Thyroid gland (tissue), 4 donors: ENCODE data around the gene KSR1. TPM values are rescaled to one million over a fixed set of nuclear protein-coding genes. Genes with fewer than 3 reads are reported as not detected.

Experiments
- DNase-seq, 2 donors: peaks; one replicate each; pipeline ENCODE4 v3.0.0-alpha.2; 2019
- H3K27ac ChIP-seq, 3 donors: fragments of 200-600 bp; sonication (generic); 1 replicate in 2 of 3; 2 replicates in 1 of 3; pipeline ENCODE4 v1.5.1; 2016 to 2019; ENCODE audit warnings: mild to moderate bottlenecking in 1 of 3, moderate library complexity in 1 of 3
- H3K27me3 ChIP-seq: fragments of 200-600 bp; sonication (generic); one replicate; pipeline ENCODE4 v1.5.1; 2019
- H3K36me3 ChIP-seq, 2 donors: fragments of 200-600 bp; sonication (generic); one replicate each; pipeline ENCODE4 v1.5.1; 2016 to 2019
- H3K4me1 ChIP-seq, 2 donors: fragments of 200-600 bp; sonication (generic); one replicate each; pipeline ENCODE4 v1.5.1; 2017 to 2019
- H3K4me3 ChIP-seq, 3 donors: fragments of 200-600 bp; sonication (generic); replicated peaks in 1 of 3; 1 replicate in 2 of 3; 2 replicates in 1 of 3; pipeline ENCODE4 v1.5.1; 2016; ENCODE audit warnings: mild to moderate bottlenecking in 1 of 3
- H3K9me3 ChIP-seq: fragments of 200-600 bp; sonication (generic); one replicate; pipeline ENCODE4 v1.5.1; 2017
- CTCF ChIP-seq, 6 experiments: fragments of 200-600 bp in 3 of 6; fragments of 450-650 bp in 3 of 6; sonication (generic) in 3 of 6; IDR thresholded peaks; one replicate each; pipeline ENCODE4 v1.5.1; 2016 to 2019; ENCODE audit warnings: antibody characterized with exemption in 6 of 6, mild to moderate bottlenecking in 2 of 6, inconsistent platforms in 1 of 6, moderate library complexity in 1 of 6
- POLR2A ChIP-seq, 2 donors: fragments of 450-650 bp; IDR thresholded peaks; one replicate each; pipeline ENCODE4 v1.6.1; 2017; ENCODE audit warnings: antibody characterized with exemption in 2 of 2, mild to moderate bottlenecking in 2 of 2, moderate library complexity in 1 of 2
- WGBS, 2 donors: methylation state at CpG; one replicate each; pipeline ENCODE4 v1.1.5; 2017; 5-methylcytosine and 5-hydroxymethylcytosine counted together
- intact Hi-C: fragments of 100-400 bp; cut with DNase I; formaldehyde crosslinking; loops from one replicate; pipeline ENCODE4 v1.15.1; 2023
- total RNA-seq, 4 donors: library from RNA; depleted of rRNA; stranded (reverse); fragments of >200 nt; gene quantifications; one replicate each; pipeline ENCODE4 v1.2.3, GENCODE V29; 2016

The KSR1 gene
- total RNA-seq, 4 donors from 2014 or later: 35.9 to 75.5 (median 67.7) TPM

- 34% methylated on average over 16 to 19 of the region's 19 CpGs for WGBS, 2 donors
- intact Hi-C loops: no loop called here
- H3K9me3 ChIP-seq: no peaks in the 10 kb centered on the region
- peak; percentile 87 to 91 for DNase-seq
- no peaks in the 10 kb centered on the region for H3K36me3 ChIP-seq
- TF ChIP-seq POLR2A (IDR thresholded peaks at IDR 0.05) (peak in 1 of 2 donors; percentile 70), CTCF (IDR thresholded peaks at IDR 0.05) (peak in 5 of 6 experiments; percentile 14 to 80 (median 68))
- no peak overlapping the region for H3K4me3 ChIP-seq
- H3K27ac ChIP-seq: peak overlapping the region; percentile 98 to 100 (median 99)
- peaks cover 63 to 83% of the 10 kb centered on the region in 2 donors for H3K4me1 ChIP-seq
- H3K27me3 ChIP-seq: no peaks in the 10 kb centered on the region
Measured at GRCh38 chr17:27494192-27495091, 38.2 kb downstream of the KSR1 start.

GRCh38 chr17:27495460-27495859 lies 39.2 kb downstream of the KSR1 start:
- 35 to 37% methylated on average over 6 of the region's 6 CpGs for WGBS, 2 donors

DNA sequence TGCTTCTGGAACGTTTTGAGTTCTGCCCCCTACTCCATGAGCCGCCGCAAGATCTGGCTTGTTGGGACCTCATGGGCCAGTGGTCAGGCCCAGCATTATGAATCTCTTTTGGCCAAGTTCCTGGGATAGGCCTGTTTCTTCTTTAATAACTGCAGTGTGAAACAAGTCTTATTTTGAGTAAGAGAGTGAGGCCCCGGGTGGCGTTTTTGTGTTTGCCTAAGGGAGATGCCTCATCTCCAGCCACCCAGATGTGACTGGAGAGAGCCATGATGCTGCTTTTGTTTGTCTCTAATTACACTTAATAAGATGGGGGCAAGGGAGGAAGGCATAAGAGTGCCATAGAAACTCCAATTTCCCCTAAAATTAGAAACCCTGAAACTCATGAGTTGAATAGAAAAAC lies 39.8 kb downstream of the KSR1 start:
- no peak for TF ChIP-seq POLR2A (IDR thresholded peaks at IDR 0.05)
- TF ChIP-seq CTCF (IDR thresholded peaks at IDR 0.05): no peak
- Histone ChIP-seq H3K4me1 (peaks cover 63 to 93% of the 10 kb centered on the region in 2 donors), H3K27ac (peak overlapping the region; percentile 98 to 100 (median 99)), H3K4me3 (no peak overlapping the region), H3K9me3 (no peaks in the 10 kb centered on the region), H3K36me3 (no peaks in the 10 kb centered on the region), H3K27me3 (no peaks in the 10 kb centered on the region)
- DNase-seq: peak; percentile 77 to 84
- 11 to 16% methylated on average over 5 of the region's 5 CpGs for WGBS, 2 donors
- intact Hi-C loops: no loop called here

More at GRCh38 chr17:27495460-27495859, 39.2 kb downstream of the KSR1 start:
- peak; percentile 73 to 75 for DNase-seq
- H3K4me3 ChIP-seq: no peak overlapping the region
- peaks cover 63 to 87% of the 10 kb centered on the region in 2 donors for H3K4me1 ChIP-seq
- no peaks in the 10 kb centered on the region for H3K9me3 ChIP-seq
- intact Hi-C loops: no loop called here
- no peaks in the 10 kb centered on the region for H3K36me3 ChIP-seq
- H3K27me3 ChIP-seq: no peaks in the 10 kb centered on the region
- TF ChIP-seq CTCF (IDR thresholded peaks at IDR 0.05) (no peak), POLR2A (IDR thresholded peaks at IDR 0.05) (peak in 1 of 2 donors; percentile 78)
- peak overlapping the region; percentile 98 to 100 (median 99) for H3K27ac ChIP-seq

DNA sequence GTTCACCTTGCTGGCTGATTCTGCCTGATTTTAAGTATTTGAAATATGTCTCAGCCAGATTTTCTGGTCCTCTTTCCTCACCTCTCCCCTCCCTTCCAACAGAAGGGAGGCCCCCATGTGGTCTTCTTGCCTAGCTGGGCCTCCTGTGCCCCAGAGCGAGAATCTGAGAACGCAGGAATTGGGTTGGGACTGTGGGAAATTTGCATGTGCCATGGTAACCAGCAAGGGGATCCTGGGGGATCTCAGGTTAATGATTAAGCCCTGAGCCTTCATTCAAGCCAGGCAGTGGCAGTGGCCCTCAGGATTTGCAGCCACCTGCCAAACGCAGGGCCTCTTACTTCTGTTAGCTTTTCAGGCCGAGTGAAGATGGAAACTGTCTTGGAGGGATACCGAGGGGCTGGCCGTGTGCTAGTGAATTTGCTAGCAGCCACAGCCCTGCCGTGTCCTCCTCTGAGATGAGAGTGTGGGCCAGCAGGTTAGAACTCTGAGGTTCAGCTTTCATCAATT lies 40.2 kb downstream of the KSR1 start:
- 73 to 74% methylated on average over 6 to 7 of the region's 7 CpGs for WGBS, 2 donors
- intact Hi-C loops: no loop called here
- Histone ChIP-seq H3K4me3 (no peak overlapping the region), H3K36me3 (no peaks in the 10 kb centered on the region), H3K27ac (peak overlapping the region; percentile 98 to 100 (median 99)), H3K9me3 (no peaks in the 10 kb centered on the region), H3K27me3 (no peaks in the 10 kb centered on the region), H3K4me1 (peaks cover 64 to 90% of the 10 kb centered on the region in 2 donors)
- no peak for DNase-seq
- TF ChIP-seq POLR2A (IDR thresholded peaks at IDR 0.05) (no peak), CTCF (IDR thresholded peaks at IDR 0.05) (no peak)

DNA sequence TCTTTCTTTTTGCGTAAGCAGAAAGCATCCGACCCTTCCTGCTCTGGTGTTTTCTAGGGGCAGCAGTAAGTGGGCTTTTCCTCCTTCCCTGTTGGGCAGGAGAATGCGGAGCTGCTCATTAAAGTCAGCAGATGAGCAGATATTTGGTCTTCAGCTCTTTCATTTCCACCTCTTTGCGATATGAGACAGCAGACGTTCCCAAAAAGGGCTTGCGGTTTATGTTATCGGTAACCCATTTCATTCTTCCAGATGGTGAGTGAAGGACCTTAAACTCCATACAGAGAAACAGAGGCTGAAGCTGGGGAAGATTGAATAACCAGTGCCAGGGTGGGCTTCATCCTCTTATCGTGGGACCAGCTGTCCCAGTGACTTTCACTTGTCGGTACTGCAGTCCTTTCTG lies 40.7 kb downstream of the KSR1 start:
- Histone ChIP-seq H3K27me3 (no peaks in the 10 kb centered on the region), H3K27ac (peak overlapping the region; percentile 98 to 100 (median 99)), H3K4me1 (peaks cover 69 to 90% of the 10 kb centered on the region in 2 donors), H3K36me3 (no peaks in the 10 kb centered on the region), H3K4me3 (no peak overlapping the region), H3K9me3 (no peaks in the 10 kb centered on the region)
- WGBS, 2 donors: 93 to 95% methylated on average over 9 of the region's 9 CpGs
- intact Hi-C loops: no loop called here
- TF ChIP-seq POLR2A (IDR thresholded peaks at IDR 0.05): no peak
- TF ChIP-seq CTCF (IDR thresholded peaks at IDR 0.05): no peak
- DNase-seq: no peak
